ENCODE results near the gene RBFOX2.
A peak's percentile ranks its signal among the peaks of the same experiment; 100 is the strongest.

RBFOX2 gene

DNA sequence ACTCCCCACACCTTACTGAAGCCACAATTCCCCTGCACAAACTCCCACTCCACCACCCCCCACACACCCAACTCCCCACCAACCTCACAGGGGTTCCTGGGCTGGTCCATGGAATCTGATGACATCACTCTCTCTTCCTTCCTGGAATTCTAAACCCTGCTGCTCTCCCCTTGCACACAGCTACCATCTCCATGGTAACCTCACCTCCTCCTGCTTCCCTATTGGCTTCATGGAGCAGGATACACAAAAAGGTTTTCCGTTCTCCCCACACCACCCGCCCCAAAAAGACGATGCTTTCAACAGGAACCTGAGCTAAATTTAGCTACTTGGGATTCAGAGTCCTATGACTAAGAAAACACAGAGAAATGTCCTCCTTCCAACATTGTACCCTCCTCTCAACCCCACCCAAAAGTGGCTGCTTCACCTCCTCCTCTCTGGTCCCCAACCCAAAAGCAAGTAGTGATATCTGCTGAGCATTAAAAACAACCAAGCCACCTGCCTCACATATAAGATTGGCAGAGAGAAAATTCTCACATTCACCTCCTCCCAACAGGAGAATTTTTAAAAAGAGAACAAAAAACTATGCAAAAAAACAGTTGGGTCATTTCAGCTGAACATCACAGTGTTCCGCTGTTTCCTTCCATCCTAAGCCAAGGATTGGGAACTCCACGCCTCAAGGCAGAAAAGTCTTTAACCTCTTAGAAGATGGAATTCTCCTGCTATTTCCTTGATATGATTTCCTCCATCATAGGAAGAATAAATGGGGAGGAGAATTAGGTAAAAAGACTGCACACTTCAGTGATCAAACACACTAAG is 66.9 kb downstream of the RBFOX2 start:
- intact Hi-C loops (cut with DNase I; ENCODE audit: low total_unique reads), result no loop called here
- Histone ChIP-seq H3K27me3 (no peaks in the 10 kb centered on the region), H3K4me3 (peak overlapping the region; percentile 19 to 29), H3K4me1 (peaks cover 0 to 30% (median 22%) of the 10 kb centered on the region in 4 donors), H3K27ac (peak overlapping the region; percentile 45 to 53), H3K36me3 (no peaks in the 10 kb centered on the region), H3K9me3 (no peaks in the 10 kb centered on the region)
- DNase-seq, result peak in 1 of 2 donors; percentile 46
- TF ChIP-seq, protein P1, sequence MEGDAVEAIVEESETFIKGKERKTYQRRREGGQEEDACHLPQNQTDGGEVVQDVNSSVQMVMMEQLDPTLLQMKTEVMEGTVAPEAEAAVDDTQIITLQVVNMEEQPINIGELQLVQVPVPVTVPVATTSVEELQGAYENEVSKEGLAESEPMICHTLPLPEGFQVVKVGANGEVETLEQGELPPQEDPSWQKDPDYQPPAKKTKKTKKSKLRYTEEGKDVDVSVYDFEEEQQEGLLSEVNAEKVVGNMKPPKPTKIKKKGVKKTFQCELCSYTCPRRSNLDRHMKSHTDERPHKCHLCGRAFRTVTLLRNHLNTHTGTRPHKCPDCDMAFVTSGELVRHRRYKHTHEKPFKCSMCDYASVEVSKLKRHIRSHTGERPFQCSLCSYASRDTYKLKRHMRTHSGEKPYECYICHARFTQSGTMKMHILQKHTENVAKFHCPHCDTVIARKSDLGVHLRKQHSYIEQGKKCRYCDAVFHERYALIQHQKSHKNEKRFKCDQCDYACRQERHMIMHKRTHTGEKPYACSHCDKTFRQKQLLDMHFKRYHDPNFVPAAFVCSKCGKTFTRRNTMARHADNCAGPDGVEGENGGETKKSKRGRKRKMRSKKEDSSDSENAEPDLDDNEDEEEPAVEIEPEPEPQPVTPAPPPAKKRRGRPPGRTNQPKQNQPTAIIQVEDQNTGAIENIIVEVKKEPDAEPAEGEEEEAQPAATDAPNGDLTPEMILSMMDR (IDR thresholded peaks at IDR 0.05), result no peak

DNA sequence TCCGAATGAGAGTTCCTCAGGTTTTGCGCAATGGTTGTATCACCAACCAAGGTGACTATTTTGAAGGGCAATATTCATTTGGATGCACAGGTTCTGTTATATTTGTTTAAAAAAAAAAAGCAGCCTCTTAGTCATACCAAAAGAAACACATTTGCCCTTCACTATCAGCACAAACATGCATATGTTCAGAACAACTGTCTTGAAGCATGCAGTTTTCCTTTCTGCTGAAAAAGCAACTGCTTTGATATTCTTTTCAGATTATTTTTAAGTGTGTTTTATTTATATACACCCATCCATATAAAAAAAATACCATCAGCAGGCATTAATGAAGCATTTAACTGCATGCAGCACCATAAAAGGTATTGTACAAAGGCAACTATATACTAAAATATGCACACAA is 67.8 kb downstream of the RBFOX2 start:
- H3K4me1 ChIP-seq, result peaks cover 0 to 30% (median 22%) of the 10 kb centered on the region in 4 donors
- intact Hi-C loops (cut with DNase I; ENCODE audit: low total_unique reads), result no loop called here
- no peak for DNase-seq
- H3K27me3 ChIP-seq, result no peaks in the 10 kb centered on the region
- no peaks in the 10 kb centered on the region for H3K9me3 ChIP-seq
- peak overlapping the region in 1 of 2 donors; percentile 45 for H3K27ac ChIP-seq
- no peaks in the 10 kb centered on the region for H3K36me3 ChIP-seq
- H3K4me3 ChIP-seq, result no peak overlapping the region
- TF ChIP-seq, protein P1 (IDR thresholded peaks at IDR 0.05), result no peak

DNA sequence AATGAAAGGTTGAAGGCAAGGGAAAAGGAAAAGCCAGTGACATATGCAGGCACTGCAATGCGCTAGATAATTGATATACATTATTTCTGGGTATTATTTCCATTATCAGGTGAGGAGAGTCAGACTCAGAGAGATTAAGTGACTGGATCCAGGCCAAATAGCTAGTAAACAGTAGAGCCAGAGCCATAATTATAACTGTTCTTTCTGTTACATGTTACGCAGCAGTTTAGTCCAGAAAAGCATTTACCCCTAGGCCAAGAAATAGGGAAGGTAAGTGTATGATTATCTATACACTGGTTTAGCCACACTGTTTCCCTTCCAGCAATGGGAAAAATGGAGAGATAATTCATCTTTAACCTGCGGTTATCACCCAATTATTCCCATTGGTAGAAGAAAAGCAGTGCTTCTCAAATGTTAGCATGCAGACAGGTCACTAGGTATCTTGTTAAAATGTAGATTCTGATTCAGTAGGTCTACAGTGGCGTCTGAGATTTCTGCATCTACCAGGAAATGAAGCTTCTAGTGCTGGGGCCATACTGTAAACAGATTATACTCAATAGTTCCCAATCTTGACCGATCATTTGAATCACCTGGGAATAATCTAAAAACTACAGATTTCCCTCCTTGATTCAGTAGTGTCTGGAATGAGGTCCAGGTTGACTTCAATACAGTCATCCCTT is 69.4 kb downstream of the RBFOX2 start:
- TF ChIP-seq, protein P1 (IDR thresholded peaks at IDR 0.05), result no peak
- no peak for DNase-seq
- Histone ChIP-seq H3K4me1 (peaks cover 0 to 30% (median 22%) of the 10 kb centered on the region in 4 donors), H3K9me3 (no peaks in the 10 kb centered on the region), H3K36me3 (no peaks in the 10 kb centered on the region), H3K27me3 (no peaks in the 10 kb centered on the region), H3K4me3 (no peak overlapping the region), H3K27ac (no peak overlapping the region)
- intact Hi-C loops (cut with DNase I; ENCODE audit: low total_unique reads), result no loop called here

DNA sequence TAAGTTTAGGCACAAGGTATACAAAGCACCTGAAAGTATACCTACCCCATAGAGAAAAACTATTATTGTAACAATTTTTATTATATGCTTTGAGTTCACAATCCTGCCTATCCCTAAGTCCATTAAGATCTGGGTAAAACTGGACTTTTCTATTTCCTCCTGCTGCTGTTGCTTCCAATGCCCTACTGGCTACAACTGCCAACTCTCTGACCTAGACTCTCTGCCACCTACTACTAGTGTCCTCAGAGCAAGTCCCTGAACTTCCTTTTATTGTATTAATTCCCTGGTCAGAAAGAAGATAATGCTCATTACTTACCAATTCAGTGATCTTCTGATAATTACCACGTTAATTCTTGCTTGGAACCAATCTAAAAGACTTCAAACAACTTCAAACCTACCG is 70.3 kb downstream of the RBFOX2 start:
- Histone ChIP-seq H3K27ac (no peak overlapping the region), H3K36me3 (no peaks in the 10 kb centered on the region), H3K4me3 (no peak overlapping the region), H3K27me3 (no peaks in the 10 kb centered on the region), H3K4me1 (peaks cover 0 to 30% (median 22%) of the 10 kb centered on the region in 4 donors), H3K9me3 (no peaks in the 10 kb centered on the region)
- intact Hi-C loops (cut with DNase I; ENCODE audit: low total_unique reads), result no loop called here
- TF ChIP-seq, protein P1 (IDR thresholded peaks at IDR 0.05), result no peak
- DNase-seq, result no peak

DNA sequence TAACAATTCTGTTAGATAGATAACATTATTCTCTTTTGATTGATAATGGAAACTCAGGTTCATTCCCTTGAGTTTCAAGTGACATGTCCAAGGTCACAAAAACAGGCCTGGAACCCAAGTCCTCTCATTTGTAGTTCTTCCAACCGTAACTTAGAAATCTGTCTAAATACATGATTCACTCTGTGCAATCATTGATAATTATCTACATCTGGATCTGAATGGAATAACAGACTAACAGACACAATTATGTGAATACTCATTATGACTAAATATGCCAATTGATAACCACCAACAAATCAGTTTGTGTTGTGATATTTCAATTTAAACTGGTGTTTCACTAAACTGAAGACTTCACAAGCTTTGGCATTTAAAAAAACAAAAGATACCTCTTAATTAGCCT is 71.0 kb downstream of the RBFOX2 start:
- H3K4me3 ChIP-seq, result no peak overlapping the region
- H3K36me3 ChIP-seq, result no peaks in the 10 kb centered on the region
- no peaks in the 10 kb centered on the region for H3K9me3 ChIP-seq
- H3K27me3 ChIP-seq, result no peaks in the 10 kb centered on the region
- H3K4me1 ChIP-seq, result peaks cover 0 to 27% (median 20%) of the 10 kb centered on the region in 4 donors
- no peak for DNase-seq
- intact Hi-C loops (cut with DNase I; ENCODE audit: low total_unique reads), result no loop called here
- H3K27ac ChIP-seq, result no peak overlapping the region
- TF ChIP-seq, protein P1 (IDR thresholded peaks at IDR 0.05), result no peak
